GM23248 (cell line): Measurements from ENCODE around the gene RASL12.

Source experiments
- EZH2 ChIP-seq: fragments of 200-600 bp; sonication (generic); IDR thresholded peaks from 2 replicates; pipeline ENCODE4 v1.6.1; 2018; ENCODE audit warnings: antibody characterized with exemption, mild to moderate bottlenecking; ENCODE audit not compliant: insufficient read depth, poor library complexity, severe bottlenecking
- EZH2phosphoT487 ChIP-seq: fragments of 200-600 bp; sonication (generic); IDR thresholded peaks from 2 replicates; pipeline ENCODE4 v1.6.1; 2018; ENCODE audit warnings: antibody characterized with exemption, moderate library complexity, mild to moderate bottlenecking, low read depth; ENCODE audit not compliant: insufficient read depth

GRCh38 chr15:65058394-65059368, 9.1 kb downstream of the RASL12 start:
- TF ChIP-seq EZH2: no peak
- no peak for TF ChIP-seq EZH2phosphoT487
